Measurements from ENCODE around the gene ZRANB1. TPM values are rescaled to one million over a fixed set of nuclear protein-coding genes. Genes with fewer than 3 reads are reported as not detected.

Gene ZRANB1
- total and polyA plus RNA-seq, 2 of the 4 experiments (the other 2 are of a cell fraction) = 11.2 to 24.7 TPM

DNA sequence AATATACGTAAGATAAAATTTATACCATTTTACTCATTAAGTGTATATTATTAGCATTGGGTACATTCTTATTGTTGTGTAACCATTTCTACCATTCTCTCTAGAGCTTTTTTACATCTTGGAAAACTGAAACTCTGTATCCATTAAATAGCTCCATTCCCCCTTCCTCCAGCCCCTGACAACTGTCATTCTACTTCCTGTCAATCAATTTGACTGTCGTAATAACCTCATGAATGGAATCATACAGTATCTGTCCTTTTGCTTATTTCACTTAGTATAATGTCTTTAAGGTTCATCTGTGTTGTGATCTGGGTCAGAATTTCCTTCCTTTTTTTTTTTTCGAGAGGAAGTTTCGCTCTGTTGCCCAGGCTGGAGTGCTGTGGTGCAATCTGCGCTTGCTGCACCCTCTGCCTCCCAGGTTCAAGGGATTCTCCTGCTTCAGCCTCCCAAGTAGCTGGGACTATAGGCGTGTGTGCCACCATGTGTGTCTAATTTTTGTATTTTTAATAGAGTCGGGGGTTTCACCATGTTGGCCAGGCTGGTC is 15.6 kb downstream of the ZRANB1 start:
- Histone ChIP-seq H4K91ac (ENCODE audit: insufficient read depth, low read depth, low read length) (no peak overlapping the region), H3K56ac (ENCODE audit: extremely low read depth, insufficient read depth, low read length) (no peak overlapping the region), H4K5ac (ENCODE audit: low read depth, low read length) (no peak overlapping the region), H3K4me2 (ENCODE audit: low read depth, low read length) (no peak overlapping the region), H3K18ac (ENCODE audit: low read depth, low read length) (no peak overlapping the region), H4K8ac (ENCODE audit: low read depth in 2 of 2, low read length in 2 of 2) (no peak overlapping the region), H3K79me1 (ENCODE audit: low read depth in 1 of 2, low read length in 2 of 2) (peaks cover 30 to 76% of the 10 kb centered on the region in 2 experiments), H3K4me3 (ENCODE audit: insufficient read depth, low read depth, low read length) (no peak overlapping the region), H2BK120ac (ENCODE audit: low read depth, low read length) (no peak overlapping the region), H2BK5ac (ENCODE audit: low read depth, low read length, poor library complexity, severe bottlenecking) (no peak overlapping the region), H2AK5ac (ENCODE audit: low read depth, low read length) (no peak overlapping the region), H2BK20ac (ENCODE audit: low read depth, low read length) (no peak overlapping the region), H2BK15ac (ENCODE audit: low read depth, low read length) (no peak overlapping the region), H2AK9ac (replicated peaks; ENCODE audit: low read depth, low read length, poor library complexity) (no peak overlapping the region), H3K9me1 (ENCODE audit: insufficient read depth, low read length) (peaks cover 4% of the 10 kb centered on the region), H2AFZ (replicated peaks; ENCODE audit: low read length, poor library complexity) (no peak overlapping the region), H3K27ac (ENCODE audit: insufficient read depth, low read length) (no peak overlapping the region), H3K9me3 (ENCODE audit: control insufficient read depth, insufficient read depth, low read length) (no peaks in the 10 kb centered on the region), H3K27me3 (ENCODE audit: control insufficient read depth, insufficient read depth, low read length) (no peaks in the 10 kb centered on the region), H3K23ac (ENCODE audit: low read depth, low read length) (no peak overlapping the region), H3K4me1 (ENCODE audit: control insufficient read depth, insufficient read depth, low read length) (peaks cover 12% of the 10 kb centered on the region), H3K9ac (ENCODE audit: low read depth, low read length) (no peak overlapping the region), H3K36me3 (ENCODE audit: control insufficient read depth, insufficient read depth, low read length) (peaks cover 10% of the 10 kb centered on the region; the same call in 1 of the 2 replicates), H3K14ac (replicated peaks; ENCODE audit: low read depth, low read length) (no peak overlapping the region), H4K20me1 (ENCODE audit: insufficient read depth, low read length) (peaks cover 79% of the 10 kb centered on the region), H3K4ac (ENCODE audit: low read depth, low read length) (no peak overlapping the region)
- BruUV-seq (replicated peaks) = no TSS peak
- CTCF ChIA-PET = no interaction called here
- POLR2A ChIA-PET (ENCODE audit: unreplicated experiment) = no interaction called here
- intact Hi-C loops (cut with micrococcal nuclease) (no loop called here), in situ Hi-C loops (cut with MboI; ENCODE audit: low sequenced_read_pairs) (no loop called here), dilution Hi-C loops (cut with HindIII; ENCODE audit: low sequenced_read_pairs, unreplicated experiment) (no loop called here)
- WGBS, 2 experiments (ENCODE audit: extremely low coverage in 2 of 2, insufficient read length in 1 of 2) = 80% methylated on average over 1 of the region's 7 CpGs; no CpG with 5 or more reads in 1 of the 2 experiments
- ATAC-seq (ENCODE audit: low read depth) (no peak), DNase-seq (no peak)
- TF ChIP-seq MXI1 (IDR thresholded peaks at IDR 0.05; ENCODE audit: borderline replicate concordance, low read depth, low read length) (no peak), RFX5 (IDR thresholded peaks at IDR 0.05; ENCODE audit: low read depth, low read length) (no peak), FOS (IDR thresholded peaks at IDR 0.05; ENCODE audit: low read depth, low read length) (no peak), MAFK (IDR thresholded peaks at IDR 0.05; ENCODE audit: low read depth, low read length) (no peak), NFE2L2 (IDR thresholded peaks at IDR 0.05; ENCODE audit: low read depth, low read length) (no peak), SMC3 (IDR thresholded peaks at IDR 0.05; ENCODE audit: low read depth, low read length) (no peak), CEBPB (IDR thresholded peaks at IDR 0.05; ENCODE audit: low read depth, low read length) (no peak), MAZ (IDR thresholded peaks at IDR 0.05; ENCODE audit: borderline replicate concordance, low read depth, low read length) (no peak), BHLHE40 (IDR thresholded peaks at IDR 0.05; ENCODE audit: low read depth, low read length) (no peak), RCOR1 (IDR thresholded peaks at IDR 0.05; ENCODE audit: insufficient replicate concordance, low read length) (no peak), CHD1 (IDR thresholded peaks at IDR 0.05; ENCODE audit: low read depth, low read length) (no peak), POLR2A (IDR thresholded peaks at IDR 0.05; ENCODE audit: low read depth, low read length) (no peak), RAD21 (IDR thresholded peaks at IDR 0.05; ENCODE audit: low read length) (no peak)
- TF ChIP-seq, protein P1, sequence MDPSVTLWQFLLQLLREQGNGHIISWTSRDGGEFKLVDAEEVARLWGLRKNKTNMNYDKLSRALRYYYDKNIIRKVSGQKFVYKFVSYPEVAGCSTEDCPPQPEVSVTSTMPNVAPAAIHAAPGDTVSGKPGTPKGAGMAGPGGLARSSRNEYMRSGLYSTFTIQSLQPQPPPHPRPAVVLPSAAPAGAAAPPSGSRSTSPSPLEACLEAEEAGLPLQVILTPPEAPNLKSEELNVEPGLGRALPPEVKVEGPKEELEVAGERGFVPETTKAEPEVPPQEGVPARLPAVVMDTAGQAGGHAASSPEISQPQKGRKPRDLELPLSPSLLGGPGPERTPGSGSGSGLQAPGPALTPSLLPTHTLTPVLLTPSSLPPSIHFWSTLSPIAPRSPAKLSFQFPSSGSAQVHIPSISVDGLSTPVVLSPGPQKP (IDR thresholded peaks at IDR 0.05; ENCODE audit: borderline replicate concordance, low read depth, low read length) = no peak
- TF ChIP-seq, protein P2, sequence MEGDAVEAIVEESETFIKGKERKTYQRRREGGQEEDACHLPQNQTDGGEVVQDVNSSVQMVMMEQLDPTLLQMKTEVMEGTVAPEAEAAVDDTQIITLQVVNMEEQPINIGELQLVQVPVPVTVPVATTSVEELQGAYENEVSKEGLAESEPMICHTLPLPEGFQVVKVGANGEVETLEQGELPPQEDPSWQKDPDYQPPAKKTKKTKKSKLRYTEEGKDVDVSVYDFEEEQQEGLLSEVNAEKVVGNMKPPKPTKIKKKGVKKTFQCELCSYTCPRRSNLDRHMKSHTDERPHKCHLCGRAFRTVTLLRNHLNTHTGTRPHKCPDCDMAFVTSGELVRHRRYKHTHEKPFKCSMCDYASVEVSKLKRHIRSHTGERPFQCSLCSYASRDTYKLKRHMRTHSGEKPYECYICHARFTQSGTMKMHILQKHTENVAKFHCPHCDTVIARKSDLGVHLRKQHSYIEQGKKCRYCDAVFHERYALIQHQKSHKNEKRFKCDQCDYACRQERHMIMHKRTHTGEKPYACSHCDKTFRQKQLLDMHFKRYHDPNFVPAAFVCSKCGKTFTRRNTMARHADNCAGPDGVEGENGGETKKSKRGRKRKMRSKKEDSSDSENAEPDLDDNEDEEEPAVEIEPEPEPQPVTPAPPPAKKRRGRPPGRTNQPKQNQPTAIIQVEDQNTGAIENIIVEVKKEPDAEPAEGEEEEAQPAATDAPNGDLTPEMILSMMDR (conservative IDR thresholded peaks at IDR 0.05; ENCODE audit: low read depth, low read length) = no peak
- TF ChIP-seq, protein P3, sequence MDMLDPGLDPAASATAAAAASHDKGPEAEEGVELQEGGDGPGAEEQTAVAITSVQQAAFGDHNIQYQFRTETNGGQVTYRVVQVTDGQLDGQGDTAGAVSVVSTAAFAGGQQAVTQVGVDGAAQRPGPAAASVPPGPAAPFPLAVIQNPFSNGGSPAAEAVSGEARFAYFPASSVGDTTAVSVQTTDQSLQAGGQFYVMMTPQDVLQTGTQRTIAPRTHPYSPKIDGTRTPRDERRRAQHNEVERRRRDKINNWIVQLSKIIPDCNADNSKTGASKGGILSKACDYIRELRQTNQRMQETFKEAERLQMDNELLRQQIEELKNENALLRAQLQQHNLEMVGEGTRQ (IDR thresholded peaks at IDR 0.05; ENCODE audit: low read depth, low read length) = no peak

Data from IMR-90 (cell line).